GM23248 (cell line): ENCODE results near the gene FATE1. TPM values are rescaled to one million over a fixed set of nuclear protein-coding genes. Genes with fewer than 3 reads are reported as not detected.
A peak's percentile ranks its signal among the peaks of the same experiment; 100 is the strongest.

Experiments
- DNase-seq: peaks from one replicate; pipeline ENCODE4 v3.0.0-alpha.2; 2015
- H2AFZ ChIP-seq: fragments of 200-600 bp; sonication (generic); 2 replicates; pipeline ENCODE4 v1.6.1; 2016; ENCODE audit warnings: antibody characterized with exemption
- H3F3A ChIP-seq: fragments of 200-600 bp; sonication (generic); 2 replicates; pipeline ENCODE4 v1.6.1; 2016; ENCODE audit warnings: mild to moderate bottlenecking, antibody characterized with exemption, mixed run types; ENCODE audit not compliant: insufficient read depth
- H3K27ac ChIP-seq: fragments of 200-600 bp; sonication (generic); 2 replicates; pipeline ENCODE4 v1.5.1; 2016; ENCODE audit warnings: mild to moderate bottlenecking
- H3K27me3 ChIP-seq: fragments of 200-600 bp; sonication (generic); replicated peaks from 2 replicates; pipeline ENCODE4 v1.6.1; 2016; ENCODE audit warnings: mild to moderate bottlenecking; ENCODE audit not compliant: insufficient read depth
- H3K36me3 ChIP-seq: fragments of 200-600 bp; sonication (generic); 2 replicates; pipeline ENCODE4 v1.6.1; 2016; ENCODE audit warnings: low read depth, mild to moderate bottlenecking
- H3K4me1 ChIP-seq: fragments of 200-600 bp; sonication (generic); 2 replicates; pipeline ENCODE4 v1.6.1; 2016; ENCODE audit warnings: mild to moderate bottlenecking; ENCODE audit not compliant: insufficient read depth
- H3K4me2 ChIP-seq: fragments of 200-600 bp; sonication (generic); one replicate; pipeline ENCODE4 v1.6.1; 2016; ENCODE audit warnings: mild to moderate bottlenecking; ENCODE audit not compliant: unreplicated experiment
- H3K4me3 ChIP-seq: fragments of 200-600 bp; sonication (generic); 2 replicates; pipeline ENCODE4 v1.5.1; 2016; ENCODE audit warnings: mild to moderate bottlenecking
- H3K79me2 ChIP-seq: fragments of 200-600 bp; sonication (generic); 2 replicates; pipeline ENCODE4 v1.6.1; 2016; ENCODE audit warnings: mild to moderate bottlenecking; ENCODE audit not compliant: insufficient read depth
- H3K9ac ChIP-seq: fragments of 200-600 bp; sonication (generic); 2 replicates; pipeline ENCODE4 v1.6.1; 2016; ENCODE audit warnings: mild to moderate bottlenecking
- H3K9me2 ChIP-seq: fragments of 200-600 bp; sonication (generic); 2 replicates; pipeline ENCODE4 v1.6.1; 2016; ENCODE audit warnings: mixed run types, mild to moderate bottlenecking, moderate library complexity; ENCODE audit not compliant: insufficient read depth
- H3K9me3 ChIP-seq: fragments of 200-600 bp; sonication (generic); one replicate; pipeline ENCODE4 v1.6.1; 2017; ENCODE audit warnings: low read depth
- H4K20me1 ChIP-seq: fragments of 200-600 bp; sonication (generic); 2 replicates; pipeline ENCODE4 v1.6.0; 2016; ENCODE audit not compliant: insufficient read depth
- EZH2 ChIP-seq: fragments of 200-600 bp; sonication (generic); IDR thresholded peaks from 2 replicates; pipeline ENCODE4 v1.6.1; 2018; ENCODE audit warnings: antibody characterized with exemption, mild to moderate bottlenecking; ENCODE audit not compliant: insufficient read depth, poor library complexity, severe bottlenecking
- EZH2phosphoT487 ChIP-seq: fragments of 200-600 bp; sonication (generic); IDR thresholded peaks from 2 replicates; pipeline ENCODE4 v1.6.1; 2018; ENCODE audit warnings: antibody characterized with exemption, moderate library complexity, mild to moderate bottlenecking, low read depth; ENCODE audit not compliant: insufficient read depth
- WGBS, 2 experiments: methylation state at CpG; one replicate each; pipeline ENCODE4 v1.1.6; 2015 to 2017; ENCODE audit warnings: low lambda C conversion rate in 2 of 2, low coverage in 1 of 2; ENCODE audit errors: missing lambda C conversion rate in 2 of 2; 5-methylcytosine and 5-hydroxymethylcytosine counted together
- in situ Hi-C: fragments of 300-500 bp; cut with MboI; formaldehyde crosslinking; loops from 2 replicates; pipeline ENCODE4 v1.15.0; 2020
- polyA plus RNA-seq: library from polyadenylated mRNA; unstranded; fragments of >200 nt; fragmentation: Nextera tagmentation; extraction: Ambion mirVana; gene quantifications from 2 replicates; pipeline ENCODE4 v1.2.1, GENCODE V29; 2016
- total RNA-seq: library from RNA; depleted of rRNA; stranded (reverse); fragments of >200 nt; shearing (Covaris generic); gene quantifications from 2 replicates; pipeline ENCODE4 v1.2.3, GENCODE V29; 2014

Gene FATE1
- total and polyA plus RNA-seq, 2 experiments from 2014 or later: not detected

DNA sequence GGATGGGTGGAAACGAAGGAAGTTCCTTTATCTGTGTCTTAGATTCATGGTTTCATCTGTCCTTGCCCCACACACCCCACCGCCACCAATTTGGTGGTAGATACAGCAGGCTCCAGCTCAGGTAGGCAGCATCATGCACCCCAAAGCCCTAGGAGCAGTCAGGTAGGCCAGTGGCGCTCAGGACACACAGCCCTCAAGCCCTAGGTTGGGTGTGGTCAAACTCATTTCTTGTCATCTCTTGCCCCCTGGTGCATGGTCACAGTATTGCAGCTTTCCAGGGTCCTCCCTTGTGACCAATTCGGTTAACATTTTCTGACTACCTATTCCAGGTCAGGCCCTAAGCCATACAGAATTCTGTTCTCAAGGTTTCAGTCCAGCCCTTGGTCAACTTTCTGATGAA, 35.0 kb upstream of the FATE1 start:
- no peak for TF ChIP-seq EZH2
- no peak for TF ChIP-seq EZH2phosphoT487
- H3K27ac ChIP-seq: no peak overlapping the region
- H4K20me1 ChIP-seq: no peaks in the 10 kb centered on the region
- no peak overlapping the region for H3K4me3 ChIP-seq
- no peaks in the 10 kb centered on the region for H3F3A ChIP-seq
- no peaks in the 10 kb centered on the region for H3K9me3 ChIP-seq
- in situ Hi-C loops: no loop called here
- peak; percentile 26 for DNase-seq
- no peak overlapping the region for H3K4me2 ChIP-seq
- WGBS, 2 experiments: 59 to 63% methylated on average over 3 to 4 of the region's 4 CpGs
- no peak overlapping the region for H2AFZ ChIP-seq
- no peak overlapping the region for H3K9ac ChIP-seq
- H3K4me1 ChIP-seq: no peaks in the 10 kb centered on the region
- H3K9me2 ChIP-seq: no peaks in the 10 kb centered on the region
- H3K27me3 ChIP-seq: no peaks in the 10 kb centered on the region; the same call in 1 of the 2 replicates
- no peaks in the 10 kb centered on the region for H3K36me3 ChIP-seq
- H3K79me2 ChIP-seq: no peaks in the 10 kb centered on the region

DNA sequence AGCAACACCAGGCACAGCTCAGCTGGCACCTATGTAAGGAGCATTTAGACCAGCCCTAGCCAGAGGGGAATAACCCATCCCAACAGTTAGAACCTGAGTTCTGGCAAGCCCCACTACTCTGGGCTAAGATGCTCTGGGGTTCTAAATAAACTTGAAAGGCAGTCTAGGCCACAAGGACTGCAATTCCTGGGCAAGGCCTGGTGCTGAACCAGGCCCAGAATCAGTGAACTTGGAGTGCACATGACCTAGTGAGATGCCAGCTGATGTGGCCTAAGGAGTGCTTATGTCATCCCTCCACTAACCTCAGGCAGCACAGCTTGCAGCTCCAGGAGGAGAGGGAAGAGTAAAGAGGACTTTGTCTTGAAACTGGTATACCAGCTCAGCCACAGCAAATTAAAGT, 28.2 kb upstream of the FATE1 start:
- H2AFZ ChIP-seq: no peak overlapping the region
- H4K20me1 ChIP-seq: no peaks in the 10 kb centered on the region
- no peak overlapping the region for H3K27ac ChIP-seq
- no peaks in the 10 kb centered on the region for H3K9me3 ChIP-seq
- in situ Hi-C loops: no loop called here
- no peak overlapping the region for H3K9ac ChIP-seq
- H3K4me1 ChIP-seq: no peaks in the 10 kb centered on the region
- H3K4me3 ChIP-seq: no peak overlapping the region
- H3K79me2 ChIP-seq: no peaks in the 10 kb centered on the region
- H3K4me2 ChIP-seq: no peak overlapping the region
- H3K36me3 ChIP-seq: no peaks in the 10 kb centered on the region
- H3K27me3 ChIP-seq: no peaks in the 10 kb centered on the region; the same call in 1 of the 2 replicates
- no peaks in the 10 kb centered on the region for H3F3A ChIP-seq
- H3K9me2 ChIP-seq: no peaks in the 10 kb centered on the region
- no peak for DNase-seq
- TF ChIP-seq EZH2: no peak
- no peak for TF ChIP-seq EZH2phosphoT487

DNA sequence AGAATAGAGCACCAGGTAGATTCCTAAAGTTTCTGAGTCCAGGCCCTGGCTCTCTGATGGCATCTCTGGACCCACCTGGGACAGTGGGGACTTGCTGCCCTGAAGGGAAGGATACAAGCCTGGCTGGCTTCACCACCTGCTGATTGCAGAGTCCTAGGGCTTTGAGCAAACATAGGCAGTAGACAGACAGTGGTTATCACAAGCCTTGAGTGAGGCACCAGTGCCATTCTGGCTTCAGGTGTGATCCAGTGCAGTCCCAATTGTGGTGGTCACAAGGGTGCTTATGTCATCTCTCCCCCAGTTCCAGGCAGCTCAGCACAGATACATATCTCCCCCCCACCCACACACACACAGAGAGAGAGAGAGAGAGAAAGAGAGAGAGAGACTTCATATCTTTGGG, 27.1 kb upstream of the FATE1 start:
- Histone ChIP-seq H3K4me2 (no peak overlapping the region), H3K4me3 (no peak overlapping the region), H3K9me2 (no peaks in the 10 kb centered on the region), H3K27me3 (no peaks in the 10 kb centered on the region; the same call in 1 of the 2 replicates), H3K27ac (no peak overlapping the region), H3K36me3 (no peaks in the 10 kb centered on the region), H3K4me1 (no peaks in the 10 kb centered on the region), H3K9ac (no peak overlapping the region), H3F3A (no peaks in the 10 kb centered on the region), H2AFZ (no peak overlapping the region), H4K20me1 (no peaks in the 10 kb centered on the region), H3K9me3 (no peaks in the 10 kb centered on the region), H3K79me2 (no peaks in the 10 kb centered on the region)
- TF ChIP-seq EZH2phosphoT487 (no peak), EZH2 (no peak)
- no peak for DNase-seq
- in situ Hi-C loops: no loop called here

DNA sequence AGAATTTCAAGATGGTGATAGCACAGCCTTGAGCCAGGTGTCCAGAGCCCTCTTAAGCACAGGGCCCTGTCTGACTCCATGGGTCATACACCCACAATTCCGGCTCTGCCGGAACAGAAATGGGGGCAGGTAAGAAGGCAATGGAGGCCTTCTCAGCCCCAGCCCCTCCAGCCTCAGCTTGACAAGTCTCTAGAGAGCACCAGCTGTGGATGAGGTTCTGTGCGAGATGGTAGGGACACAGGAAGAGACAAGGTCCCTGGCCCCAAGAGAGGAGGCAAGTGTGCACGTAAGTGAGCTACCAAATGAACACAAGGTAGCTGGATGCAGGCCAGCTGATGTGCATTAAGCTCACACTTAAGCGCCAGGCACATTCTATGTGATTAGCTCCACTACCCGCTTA, 23.0 kb upstream of the FATE1 start:
- no peak overlapping the region for H2AFZ ChIP-seq
- no peaks in the 10 kb centered on the region for H3K79me2 ChIP-seq
- no peak overlapping the region for H3K9ac ChIP-seq
- in situ Hi-C loops: no loop called here
- no peak overlapping the region for H3K27ac ChIP-seq
- H3K9me3 ChIP-seq: no peaks in the 10 kb centered on the region
- 0 out of 2 replicates have a peak, but pooled peaks cover 4% of the 10 kb centered on the region for H3F3A ChIP-seq
- H3K4me2 ChIP-seq: no peak overlapping the region
- H3K36me3 ChIP-seq: no peaks in the 10 kb centered on the region
- H3K4me1 ChIP-seq: peaks cover 11% of the 10 kb centered on the region; the same call in 1 of the 2 replicates
- no peaks in the 10 kb centered on the region for H3K9me2 ChIP-seq
- no peak for DNase-seq
- TF ChIP-seq EZH2 (no peak), EZH2phosphoT487 (no peak)
- 90 to 91% methylated on average over 6 of the region's 6 CpGs for WGBS, 2 experiments
- H4K20me1 ChIP-seq: no peaks in the 10 kb centered on the region
- H3K4me3 ChIP-seq: no peak overlapping the region
- no peaks in the 10 kb centered on the region for H3K27me3 ChIP-seq

DNA sequence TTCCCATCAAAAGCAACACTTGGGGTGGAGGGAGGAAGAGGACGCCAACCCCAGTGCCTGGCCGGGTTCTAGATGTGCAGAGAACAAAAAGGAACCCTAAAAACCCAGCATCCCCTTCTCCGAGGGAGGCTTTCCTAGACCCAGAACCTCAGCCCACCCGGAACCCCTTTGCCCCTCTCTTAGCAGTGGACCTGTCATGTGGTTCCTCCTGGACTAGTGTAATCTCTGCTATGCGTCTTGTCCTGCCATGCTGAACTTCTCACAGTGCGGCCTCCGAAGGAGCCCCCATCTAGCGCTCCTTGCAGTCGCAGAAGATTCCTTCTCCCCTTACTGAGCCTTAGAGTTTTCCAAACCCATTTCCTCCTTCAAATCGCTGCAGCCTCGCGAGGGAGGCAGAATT, 21.7 kb upstream of the FATE1 start:
- H3K79me2 ChIP-seq: no peaks in the 10 kb centered on the region
- in situ Hi-C loops: no loop called here
- H3K4me2 ChIP-seq: no peak overlapping the region
- 0 out of 2 replicates have a peak, but pooled peaks cover 4% of the 10 kb centered on the region for H3F3A ChIP-seq
- H3K9me2 ChIP-seq: no peaks in the 10 kb centered on the region
- H4K20me1 ChIP-seq: no peaks in the 10 kb centered on the region
- no peaks in the 10 kb centered on the region for H3K36me3 ChIP-seq
- DNase-seq: no peak
- H3K9me3 ChIP-seq: no peaks in the 10 kb centered on the region
- H3K9ac ChIP-seq: no peak overlapping the region
- no peak overlapping the region for H2AFZ ChIP-seq
- WGBS, 2 experiments: 79 to 87% methylated on average over 9 to 10 of the region's 12 CpGs
- H3K4me1 ChIP-seq: peaks cover 15% of the 10 kb centered on the region; the same call in 1 of the 2 replicates
- TF ChIP-seq EZH2: no peak
- no peak for TF ChIP-seq EZH2phosphoT487
- H3K4me3 ChIP-seq: no peak overlapping the region
- H3K27ac ChIP-seq: no peak overlapping the region
- no peaks in the 10 kb centered on the region for H3K27me3 ChIP-seq
